WTC11 (cell line): ENCODE data around the gene ING5. TPM values are rescaled to one million over a fixed set of nuclear protein-coding genes. Genes with fewer than 3 reads are reported as not detected.

Source experiments
- ATAC-seq: fragments of 200-7000 bp; cut with Tn5 transposase; 2 replicates; pipeline ENCODE4 v1.10.0; 2021; ENCODE audit warnings: mild to moderate bottlenecking, moderate library complexity
- CTCF ChIA-PET: fragments of 300-600 bp; sonication (Branson Sonifier 250); formaldehyde crosslinking; loops from one replicate; lab custom pipeline; 2021; ENCODE audit warnings: antibody characterized with exemption; lab: Charles Lee
- POLR2A ChIA-PET: fragments of 350-600 bp; sonication (Branson Sonifier 250); formaldehyde crosslinking; loops from one replicate; lab custom pipeline; 2021; ENCODE audit warnings: antibody characterized with exemption; lab: Charles Lee
- DNase-seq: peaks from one replicate; pipeline ENCODE4 v3.0.0; 2021; ENCODE audit warnings: low spot score
- H3K27ac Mint-ChIP-seq: 2 replicates; pipeline ENCODE4 v1.8.0; 2021; ENCODE audit warnings: mixed read lengths
- H3K27me3 Mint-ChIP-seq: 2 replicates; pipeline ENCODE4 v1.8.0; 2021; ENCODE audit warnings: low read depth, mild to moderate bottlenecking, moderate library complexity, mixed read lengths
- H3K36me3 Mint-ChIP-seq: 2 replicates; pipeline ENCODE4 v1.8.0; 2021; ENCODE audit warnings: mixed read lengths
- H3K4me1 Mint-ChIP-seq: 2 replicates; pipeline ENCODE4 v1.8.0; 2022; ENCODE audit warnings: mixed read lengths
- H3K4me3 Mint-ChIP-seq: 2 replicates; pipeline ENCODE4 v1.8.0; 2021; ENCODE audit warnings: mild to moderate bottlenecking, moderate library complexity, mixed read lengths
- H3K9me3 Mint-ChIP-seq: 2 replicates; pipeline ENCODE4 v1.8.0; 2021; ENCODE audit warnings: mixed read lengths
- ATF1 ChIP-seq: sonication (generic); formaldehyde crosslinking; IDR thresholded peaks from 2 replicates; pipeline ENCODE4 v1.8.1; 2023; ENCODE audit warnings: mild to moderate bottlenecking, moderate library complexity, missing genetic modification reagents
- CDX4 ChIP-seq: fragments of 250-450 bp; sonication (Bioruptor Pico); IDR thresholded peaks from 2 replicates; pipeline ENCODE4 v1.9.0; 2021; ENCODE audit warnings: moderate library complexity, mild to moderate bottlenecking, inconsistent platforms, borderline replicate concordance
- CTCF ChIP-seq: fragments of 200-600 bp; IDR thresholded peaks from 2 replicates; pipeline ENCODE4 v1.8.0; 2022; ENCODE audit warnings: antibody characterized with exemption
- ELF4 ChIP-seq: sonication (generic); formaldehyde crosslinking; IDR thresholded peaks from 2 replicates; pipeline ENCODE4 v1.8.1; 2022; ENCODE audit warnings: low read depth, mild to moderate bottlenecking, moderate library complexity, missing genetic modification reagents
- FOXJ3 ChIP-seq: sonication (generic); formaldehyde crosslinking; IDR thresholded peaks from 2 replicates; pipeline ENCODE4 v1.9.0; 2021; ENCODE audit warnings: missing genetic modification reagents, mild to moderate bottlenecking, borderline replicate concordance
- OVOL2 ChIP-seq: fragments of 250-450 bp; sonication (Bioruptor Pico); IDR thresholded peaks from 2 replicates; pipeline ENCODE4 v1.9.0; 2021; ENCODE audit warnings: mild to moderate bottlenecking, borderline replicate concordance
- SOX15 ChIP-seq: fragments of 250-450 bp; sonication (Bioruptor Pico); IDR thresholded peaks from 2 replicates; pipeline ENCODE4 v1.9.0; 2021; ENCODE audit warnings: mild to moderate bottlenecking
- TCF7 ChIP-seq: sonication (generic); formaldehyde crosslinking; IDR thresholded peaks from 2 replicates; pipeline ENCODE4 v1.8.0; 2022; ENCODE audit warnings: mild to moderate bottlenecking, low read depth, missing genetic modification reagents, moderate library complexity
- ZNF263 ChIP-seq: sonication (generic); formaldehyde crosslinking; IDR thresholded peaks from 2 replicates; pipeline ENCODE4 v1.8.1; 2022; ENCODE audit warnings: low read depth, mild to moderate bottlenecking, moderate library complexity, missing genetic modification reagents
- ZNF317 ChIP-seq: sonication (generic); formaldehyde crosslinking; IDR thresholded peaks from 2 replicates; pipeline ENCODE4 v1.8.1; 2023; ENCODE audit warnings: low read depth, mild to moderate bottlenecking, moderate library complexity, missing genetic modification reagents, borderline replicate concordance
- ZNF396 ChIP-seq: fragments of 250-450 bp; sonication (Bioruptor Pico); IDR thresholded peaks from 2 replicates; pipeline ENCODE4 v1.8.0; 2021; ENCODE audit warnings: mild to moderate bottlenecking, moderate library complexity, borderline replicate concordance
- ZNF423 ChIP-seq: fragments of 250-450 bp; sonication (Bioruptor Pico); IDR thresholded peaks from 2 replicates; pipeline ENCODE4 v2.1.2; 2022; ENCODE audit warnings: mild to moderate bottlenecking, moderate library complexity
- ZNF512 ChIP-seq: sonication (generic); formaldehyde crosslinking; IDR thresholded peaks from 2 replicates; pipeline ENCODE4 v1.8.1; 2022; ENCODE audit warnings: missing genetic modification reagents, borderline replicate concordance
- total RNA-seq: library from RNA; stranded (reverse); gene quantifications from 3 replicates; pipeline ENCODE4 v1.2.3, GENCODE V29; 2021
- TF ChIP-seq, protein P1 (sequence below): fragments of 250-450 bp; sonication (Bioruptor Pico); IDR thresholded peaks from 2 replicates; pipeline ENCODE4 v2.1.2; 2022; ENCODE audit warnings: mild to moderate bottlenecking, moderate library complexity
- TF ChIP-seq, protein P2 (sequence below): sonication (generic); formaldehyde crosslinking; IDR thresholded peaks from 2 replicates; pipeline ENCODE4 v1.8.1; 2023; ENCODE audit warnings: mild to moderate bottlenecking, moderate library complexity, missing genetic modification reagents
- TF ChIP-seq, protein P3 (sequence below): sonication (generic); formaldehyde crosslinking; IDR thresholded peaks from 2 replicates; pipeline ENCODE4 v1.8.0; 2023; ENCODE audit warnings: missing genetic modification reagents
- TF ChIP-seq, protein P4 (sequence below): fragments of 250-450 bp; sonication (Bioruptor Pico); IDR thresholded peaks from 2 replicates; pipeline ENCODE4 v1.9.0; 2021; ENCODE audit warnings: mild to moderate bottlenecking
- TF ChIP-seq, protein P5 (sequence below): fragments of 250-450 bp; sonication (Bioruptor Pico); IDR thresholded peaks from 2 replicates; pipeline ENCODE4 v1.9.0; 2021; ENCODE audit warnings: mild to moderate bottlenecking, borderline replicate concordance

The ING5 gene
- total RNA-seq, 1 experiment from 2014 or later = 43.1 TPM

DNA sequence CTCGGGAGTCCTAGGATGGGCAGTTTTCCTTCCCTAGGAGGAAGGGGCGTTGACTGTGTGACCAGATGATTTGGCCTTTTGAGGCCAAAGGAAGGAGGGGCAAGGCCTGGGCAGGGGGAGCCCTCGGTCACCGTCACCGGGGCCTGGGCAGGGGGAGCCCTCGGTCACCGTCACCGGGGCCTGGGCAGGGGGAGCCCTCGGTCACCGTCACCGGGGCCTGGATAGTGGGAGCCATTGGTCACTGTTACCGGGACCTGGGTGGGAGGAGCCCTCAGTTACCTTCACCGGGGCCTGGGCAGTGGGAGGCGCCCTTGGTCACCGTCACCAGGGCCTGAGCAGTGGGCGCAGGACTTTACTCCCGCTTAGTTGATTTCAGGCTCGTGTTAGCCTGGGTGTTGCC lies 49.9 kb downstream of the ING5 start (continued):
- TF ChIP-seq ZNF263 (CRISPR knock-in tag) = no peak
- TF ChIP-seq ZNF317 (CRISPR knock-in tag) = no peak
- TF ChIP-seq, protein P1, sequence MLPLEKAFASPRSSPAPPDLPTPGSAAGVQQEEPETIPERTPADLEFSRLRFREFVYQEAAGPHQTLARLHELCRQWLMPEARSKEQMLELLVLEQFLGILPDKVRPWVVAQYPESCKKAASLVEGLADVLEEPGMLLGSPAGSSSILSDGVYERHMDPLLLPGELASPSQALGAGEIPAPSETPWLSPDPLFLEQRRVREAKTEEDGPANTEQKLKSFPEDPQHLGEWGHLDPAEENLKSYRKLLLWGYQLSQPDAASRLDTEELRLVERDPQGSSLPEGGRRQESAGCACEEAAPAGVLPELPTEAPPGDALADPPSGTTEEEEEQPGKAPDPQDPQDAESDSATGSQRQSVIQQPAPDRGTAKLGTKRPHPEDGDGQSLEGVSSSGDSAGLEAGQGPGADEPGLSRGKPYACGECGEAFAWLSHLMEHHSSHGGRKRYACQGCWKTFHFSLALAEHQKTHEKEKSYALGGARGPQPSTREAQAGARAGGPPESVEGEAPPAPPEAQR (CRISPR knock-in tag) = no peak
- TF ChIP-seq SOX15 = no peak

DNA sequence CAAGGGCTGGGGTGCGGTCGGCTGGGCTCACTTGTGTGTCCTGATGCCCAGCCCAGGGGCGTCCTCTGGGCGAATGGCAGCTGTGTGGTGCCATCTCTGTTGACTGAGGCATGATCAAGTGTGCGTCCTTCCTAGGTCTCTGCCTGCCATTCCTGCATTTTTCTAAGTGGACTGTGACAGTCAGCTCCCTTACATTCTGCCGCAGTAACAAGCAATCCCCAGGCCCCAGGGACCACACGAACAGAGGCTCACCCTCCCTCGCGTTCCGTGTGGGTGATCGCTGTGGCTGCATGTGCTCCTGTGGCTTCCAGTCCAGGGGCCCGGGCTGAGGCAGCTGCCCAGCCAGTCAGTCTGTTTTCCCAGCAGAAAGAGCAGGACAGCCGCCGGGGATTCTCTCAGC lies 50.4 kb downstream of the ING5 start:
- Mint-ChIP-seq H3K4me1 (no peaks in the 10 kb centered on the region), H3K4me3 (no peak overlapping the region), H3K36me3 (peaks cover 9% of the 10 kb centered on the region; the same call in 1 of the 2 replicates), H3K27ac (no peak overlapping the region), H3K9me3 (no peaks in the 10 kb centered on the region), H3K27me3 (no peaks in the 10 kb centered on the region)
- ATAC-seq (no peak), DNase-seq (no peak)
- ChIA-PET POLR2A (no interaction called here), CTCF (no interaction called here)
- TF ChIP-seq, protein P2, sequence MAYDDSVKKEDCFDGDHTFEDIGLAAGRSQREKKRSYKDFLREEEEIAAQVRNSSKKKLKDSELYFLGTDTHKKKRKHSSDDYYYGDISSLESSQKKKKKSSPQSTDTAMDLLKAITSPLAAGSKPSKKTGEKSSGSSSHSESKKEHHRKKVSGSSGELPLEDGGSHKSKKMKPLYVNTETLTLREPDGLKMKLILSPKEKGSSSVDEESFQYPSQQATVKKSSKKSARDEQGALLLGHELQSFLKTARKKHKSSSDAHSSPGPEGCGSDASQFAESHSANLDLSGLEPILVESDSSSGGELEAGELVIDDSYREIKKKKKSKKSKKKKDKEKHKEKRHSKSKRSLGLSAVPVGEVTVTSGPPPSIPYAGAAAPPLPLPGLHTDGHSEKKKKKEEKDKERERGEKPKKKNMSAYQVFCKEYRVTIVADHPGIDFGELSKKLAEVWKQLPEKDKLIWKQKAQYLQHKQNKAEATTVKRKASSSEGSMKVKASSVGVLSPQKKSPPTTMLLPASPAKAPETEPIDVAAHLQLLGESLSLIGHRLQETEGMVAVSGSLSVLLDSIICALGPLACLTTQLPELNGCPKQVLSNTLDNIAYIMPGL (CRISPR knock-in tag) = no peak
- TF ChIP-seq ZNF423 (no peak), FOXJ3 (no peak)

GRCh38 chr2:241752689-241753276 lies 50.9 kb downstream of the ING5 start:
- Mint-ChIP-seq H3K4me3 (no peak overlapping the region), H3K4me1 (no peaks in the 10 kb centered on the region), H3K9me3 (no peaks in the 10 kb centered on the region), H3K27ac (no peak overlapping the region; the same call in 1 of the 2 replicates), H3K36me3 (peaks cover 9% of the 10 kb centered on the region; the same call in 1 of the 2 replicates), H3K27me3 (no peaks in the 10 kb centered on the region)
- DNase-seq (no peak), ATAC-seq (no peak)
- ChIA-PET CTCF (no interaction called here), POLR2A (no interaction called here)
- no peak for TF ChIP-seq CTCF
- no peak for TF ChIP-seq ZNF512 (CRISPR knock-in tag)
- no peak for TF ChIP-seq TCF7 (CRISPR knock-in tag)
- TF ChIP-seq, protein P3, sequence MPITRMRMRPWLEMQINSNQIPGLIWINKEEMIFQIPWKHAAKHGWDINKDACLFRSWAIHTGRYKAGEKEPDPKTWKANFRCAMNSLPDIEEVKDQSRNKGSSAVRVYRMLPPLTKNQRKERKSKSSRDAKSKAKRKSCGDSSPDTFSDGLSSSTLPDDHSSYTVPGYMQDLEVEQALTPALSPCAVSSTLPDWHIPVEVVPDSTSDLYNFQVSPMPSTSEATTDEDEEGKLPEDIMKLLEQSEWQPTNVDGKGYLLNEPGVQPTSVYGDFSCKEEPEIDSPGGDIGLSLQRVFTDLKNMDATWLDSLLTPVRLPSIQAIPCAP = no peak
- TF ChIP-seq ZNF396 (CRISPR knock-in tag) = no peak
- no peak for TF ChIP-seq CDX4 (CRISPR knock-in tag)
- TF ChIP-seq, protein P4, sequence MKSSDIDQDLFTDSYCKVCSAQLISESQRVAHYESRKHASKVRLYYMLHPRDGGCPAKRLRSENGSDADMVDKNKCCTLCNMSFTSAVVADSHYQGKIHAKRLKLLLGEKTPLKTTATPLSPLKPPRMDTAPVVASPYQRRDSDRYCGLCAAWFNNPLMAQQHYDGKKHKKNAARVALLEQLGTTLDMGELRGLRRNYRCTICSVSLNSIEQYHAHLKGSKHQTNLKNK (CRISPR knock-in tag) = no peak
- TF ChIP-seq, protein P1 (CRISPR knock-in tag) = no peak
- TF ChIP-seq, protein P5, sequence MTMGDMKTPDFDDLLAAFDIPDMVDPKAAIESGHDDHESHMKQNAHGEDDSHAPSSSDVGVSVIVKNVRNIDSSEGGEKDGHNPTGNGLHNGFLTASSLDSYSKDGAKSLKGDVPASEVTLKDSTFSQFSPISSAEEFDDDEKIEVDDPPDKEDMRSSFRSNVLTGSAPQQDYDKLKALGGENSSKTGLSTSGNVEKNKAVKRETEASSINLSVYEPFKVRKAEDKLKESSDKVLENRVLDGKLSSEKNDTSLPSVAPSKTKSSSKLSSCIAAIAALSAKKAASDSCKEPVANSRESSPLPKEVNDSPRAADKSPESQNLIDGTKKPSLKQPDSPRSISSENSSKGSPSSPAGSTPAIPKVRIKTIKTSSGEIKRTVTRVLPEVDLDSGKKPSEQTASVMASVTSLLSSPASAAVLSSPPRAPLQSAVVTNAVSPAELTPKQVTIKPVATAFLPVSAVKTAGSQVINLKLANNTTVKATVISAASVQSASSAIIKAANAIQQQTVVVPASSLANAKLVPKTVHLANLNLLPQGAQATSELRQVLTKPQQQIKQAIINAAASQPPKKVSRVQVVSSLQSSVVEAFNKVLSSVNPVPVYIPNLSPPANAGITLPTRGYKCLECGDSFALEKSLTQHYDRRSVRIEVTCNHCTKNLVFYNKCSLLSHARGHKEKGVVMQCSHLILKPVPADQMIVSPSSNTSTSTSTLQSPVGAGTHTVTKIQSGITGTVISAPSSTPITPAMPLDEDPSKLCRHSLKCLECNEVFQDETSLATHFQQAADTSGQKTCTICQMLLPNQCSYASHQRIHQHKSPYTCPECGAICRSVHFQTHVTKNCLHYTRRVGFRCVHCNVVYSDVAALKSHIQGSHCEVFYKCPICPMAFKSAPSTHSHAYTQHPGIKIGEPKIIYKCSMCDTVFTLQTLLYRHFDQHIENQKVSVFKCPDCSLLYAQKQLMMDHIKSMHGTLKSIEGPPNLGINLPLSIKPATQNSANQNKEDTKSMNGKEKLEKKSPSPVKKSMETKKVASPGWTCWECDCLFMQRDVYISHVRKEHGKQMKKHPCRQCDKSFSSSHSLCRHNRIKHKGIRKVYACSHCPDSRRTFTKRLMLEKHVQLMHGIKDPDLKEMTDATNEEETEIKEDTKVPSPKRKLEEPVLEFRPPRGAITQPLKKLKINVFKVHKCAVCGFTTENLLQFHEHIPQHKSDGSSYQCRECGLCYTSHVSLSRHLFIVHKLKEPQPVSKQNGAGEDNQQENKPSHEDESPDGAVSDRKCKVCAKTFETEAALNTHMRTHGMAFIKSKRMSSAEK (CRISPR knock-in tag) = no peak
- TF ChIP-seq OVOL2 (CRISPR knock-in tag) = no peak
- no peak for TF ChIP-seq ATF1 (CRISPR knock-in tag)
- TF ChIP-seq ELF4 (CRISPR knock-in tag) = no peak
